ENCODE results near the gene MTLN. TPM values are rescaled to one million over a fixed set of nuclear protein-coding genes. Genes with fewer than 3 reads are reported as not detected.
"Not testable (repeated sequence)": the region's sequence is repeated elsewhere in the genome, so short reads cannot be mapped to it uniquely, and the experiment has no call there.

Gene MTLN
- total RNA-seq, 1 donor from 2014 or later, result 50.1 TPM

GRCh38 chr2:110204408-110205385 is 7.7 kb downstream of the MTLN start, which contains the start of gene NPHP1:
Gene NPHP1, minus strand, starts transcription at chr2:110205013. Its CDS starts 45 bp downstream, at chr2:110204968.
- peak; percentile 83 for DNase-seq (ENCODE audit: low spot score)

DNA sequence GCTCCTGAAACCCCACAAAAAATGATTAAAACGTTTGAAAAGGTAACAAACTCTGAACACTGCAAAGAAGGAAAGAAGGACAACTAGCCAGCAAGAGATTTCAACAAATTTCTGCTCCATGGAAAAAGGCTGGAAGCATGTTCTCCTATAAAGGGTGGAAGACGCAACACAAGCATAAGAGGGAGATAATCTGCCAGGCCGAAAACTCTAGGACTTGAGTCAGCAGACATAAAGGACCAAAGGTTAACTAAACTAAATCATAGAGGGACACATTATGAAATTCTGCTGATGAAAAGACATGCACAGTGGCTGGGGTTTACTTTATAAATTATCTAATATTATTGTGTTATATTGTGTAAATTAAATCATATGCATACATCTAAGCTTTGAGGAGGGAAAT is 14.3 kb downstream of the MTLN start:
- no peak for DNase-seq (ENCODE audit: low spot score)

DNA sequence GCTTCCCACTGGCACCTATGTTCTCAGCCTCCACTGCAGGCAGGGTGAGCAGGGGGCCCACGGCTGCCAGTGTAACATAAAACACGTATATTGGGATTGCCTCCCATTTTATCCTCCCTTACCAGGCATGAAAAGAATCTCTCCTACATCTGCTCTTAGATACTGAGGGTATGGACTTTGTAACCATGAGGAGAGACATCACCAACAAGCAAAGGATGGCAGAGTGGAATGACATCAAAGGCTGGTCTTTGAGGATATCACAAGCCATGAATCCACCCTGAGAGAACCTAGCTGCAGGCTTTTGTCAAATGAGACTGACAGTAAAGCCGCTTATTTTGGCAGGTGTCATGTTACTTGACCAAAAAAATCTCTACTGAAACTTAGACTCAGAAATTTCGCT is 14.9 kb downstream of the MTLN start:
- no peak for DNase-seq (ENCODE audit: low spot score)

DNA sequence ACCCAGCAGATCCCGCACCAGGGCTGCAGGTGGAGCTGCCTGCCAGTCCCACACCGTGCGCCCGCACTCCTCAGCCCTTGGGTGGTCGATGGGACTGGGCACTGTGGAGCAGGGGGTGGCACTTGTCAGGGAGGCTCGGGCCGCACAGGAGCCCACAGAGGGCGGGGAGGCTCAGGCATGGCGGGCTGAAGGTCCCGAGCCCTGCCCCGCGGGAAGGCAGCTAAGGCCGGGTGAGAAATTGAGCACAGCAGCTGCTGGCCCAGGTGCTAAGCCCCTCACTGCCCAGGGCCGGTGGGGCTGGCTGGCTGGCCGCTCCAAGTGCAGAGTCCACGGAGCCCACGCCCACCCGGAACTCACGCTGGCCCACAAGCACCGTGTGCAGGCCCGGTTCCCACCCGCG is 22.2 kb downstream of the MTLN start:
- not testable (repeated sequence) for DNase-seq (ENCODE audit: low spot score)

DNA sequence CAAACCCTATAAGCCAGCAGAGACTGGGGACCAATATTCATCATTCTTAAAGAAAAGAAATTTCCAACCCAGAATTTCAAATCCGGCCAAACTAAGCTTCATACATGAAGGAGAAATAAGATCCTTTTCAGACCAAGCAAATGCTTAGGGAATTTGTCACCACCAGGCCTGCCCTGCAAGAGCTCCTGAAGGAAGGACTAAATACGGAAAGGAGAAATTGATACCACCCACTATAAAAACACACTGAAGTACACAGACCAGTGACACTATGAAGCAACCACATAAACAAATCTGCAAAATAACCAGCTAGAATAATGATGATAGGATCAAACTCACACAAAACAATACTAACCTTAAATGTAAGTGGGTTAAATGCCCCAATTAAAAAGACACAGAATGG is 29.9 kb downstream of the MTLN start:
- DNase-seq (ENCODE audit: low spot score), result no peak

DNA sequence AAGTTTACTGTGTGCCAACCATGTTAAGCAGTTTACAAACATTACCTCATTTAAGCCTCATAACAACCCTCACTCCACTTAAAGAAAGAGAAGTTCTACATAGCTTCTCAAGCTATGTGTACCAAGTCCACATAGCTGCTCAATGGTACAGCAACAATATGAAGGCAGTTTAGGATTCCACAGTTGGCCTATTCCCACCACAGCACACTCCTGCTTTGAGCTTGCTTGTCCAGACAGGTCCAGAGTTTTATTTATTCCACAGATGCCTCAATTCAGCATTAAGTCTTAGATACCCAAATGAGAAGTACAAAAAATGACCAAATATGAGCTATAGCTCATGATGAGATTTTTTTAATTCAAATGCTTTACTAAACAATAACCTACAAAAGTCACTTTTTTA is 32.3 kb downstream of the MTLN start:
- no peak for DNase-seq (ENCODE audit: low spot score)

GRCh38 chr2:110173523-110173922 is 38.8 kb downstream of the MTLN start:
- DNase-seq (ENCODE audit: low spot score), result no peak

DNA sequence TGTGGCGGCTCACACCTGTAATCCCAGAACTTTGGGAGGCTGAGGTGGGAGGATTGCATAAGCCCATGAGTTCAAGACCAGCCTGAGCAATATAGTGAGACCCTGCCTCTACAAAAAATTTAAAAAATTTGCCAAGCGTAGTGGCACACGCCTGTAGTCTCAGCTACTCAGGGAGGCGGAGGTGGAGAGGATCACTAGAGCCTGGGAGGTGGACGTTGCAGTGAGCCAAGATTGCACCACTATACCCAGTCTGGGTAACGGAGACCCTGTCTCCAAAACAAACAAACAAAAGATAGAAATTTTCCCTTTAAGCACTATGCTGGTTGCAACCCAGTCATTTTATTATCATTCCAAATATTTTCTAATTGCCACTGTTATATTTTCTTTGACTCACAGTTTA is 39.8 kb downstream of the MTLN start:
- no peak for DNase-seq (ENCODE audit: low spot score)

GRCh38 chr2:110170102-110170501 is 42.2 kb downstream of the MTLN start:
- no peak for DNase-seq (ENCODE audit: low spot score)

DNA sequence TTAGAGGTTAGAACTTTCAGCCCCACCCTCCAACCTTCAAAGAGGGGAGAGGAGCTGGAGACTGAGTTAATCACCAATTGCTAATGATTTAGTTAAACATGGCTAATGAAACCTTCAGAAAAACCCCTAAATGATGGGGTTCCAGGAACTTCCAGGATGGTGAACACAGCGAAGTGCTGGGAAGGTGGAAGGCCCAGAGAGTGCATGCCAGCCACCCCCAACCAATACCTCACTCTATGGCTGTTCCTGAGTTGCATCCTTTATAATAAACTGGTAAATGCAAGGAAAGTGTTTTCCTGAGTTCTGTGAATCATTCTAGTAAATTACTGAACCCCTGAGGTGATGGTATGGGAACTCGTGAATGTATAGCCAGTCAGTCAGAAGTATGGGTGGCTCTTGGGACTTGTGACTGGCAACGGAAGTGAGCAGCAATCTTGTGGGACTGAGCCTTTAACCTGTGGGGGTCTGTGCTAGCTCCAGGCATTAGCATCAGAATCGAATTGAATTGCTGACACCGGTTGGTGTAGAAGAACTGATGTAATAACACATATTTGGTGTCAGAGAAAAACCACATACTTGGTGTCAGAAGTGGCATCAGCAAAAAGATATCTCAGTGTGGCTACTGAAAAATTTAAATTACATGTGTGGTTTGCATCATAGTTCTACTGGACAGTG is 44.9 kb downstream of the MTLN start:
- DNase-seq (ENCODE audit: low spot score), result no peak

GRCh38 chr2:110166266-110166665 is 46.1 kb downstream of the MTLN start:
- DNase-seq (ENCODE audit: low spot score), result peak; percentile 72

Other genes with a start within 250 kb of the MTLN start
- gene MALL, start 96.7 kb downstream of the MTLN start, total RNA-seq (ENCODE audit: insufficient read depth, low replicate concordance), result 19.3 TPM
- gene NPHP1, start 7.5 kb downstream of the MTLN start, total RNA-seq (ENCODE audit: insufficient read depth, low replicate concordance), result 14.7 TPM

Measured in umbilical cord (tissue), 2 donors.